Neural cell (in vitro differentiated cells): ENCODE data around the gene KCNMB2. TPM values are rescaled to one million over a fixed set of nuclear protein-coding genes. Genes with fewer than 3 reads are reported as not detected.
"Not testable (repeated sequence)": the region's sequence is repeated elsewhere in the genome, so short reads cannot be mapped to it uniquely, and the experiment has no call there.

Experiments
- H2AFZ ChIP-seq: fragments of 200-600, 300-800 bp; sonication (generic), shearing (Covaris generic); 2 replicates; pipeline ENCODE4 v1.6.0; 2014; ENCODE audit warnings: low read depth, mild to moderate bottlenecking, antibody characterized with exemption, low read length, moderate library complexity
- H3F3A ChIP-seq: fragments of 200-600 bp; shearing (Covaris generic); 2 replicates; pipeline ENCODE4 v1.6.1; 2016; ENCODE audit warnings: mild to moderate bottlenecking, moderate library complexity, mixed read lengths, antibody characterized with exemption, low read length; ENCODE audit not compliant: insufficient read depth, poor library complexity, severe bottlenecking
- H3K27ac ChIP-seq: fragments of 200-600, 300-800 bp; sonication (generic), shearing (Covaris generic); 2 replicates; pipeline ENCODE4 v1.5.1; 2014; ENCODE audit warnings: mild to moderate bottlenecking, low read length, moderate library complexity
- H3K27me3 ChIP-seq: fragments of 300-800, 200-600 bp; sonication (generic), shearing (Covaris generic); 2 replicates; pipeline ENCODE4 v1.6.0; 2014; ENCODE audit warnings: mild to moderate bottlenecking, low read depth, low read length, moderate library complexity; ENCODE audit not compliant: insufficient read depth
- H3K36me3 ChIP-seq: fragments of 300-800, 200-600 bp; sonication (generic), shearing (Covaris generic); 2 replicates; pipeline ENCODE4 v1.5.1; 2014; ENCODE audit warnings: mild to moderate bottlenecking, antibody characterized with exemption, low read length, moderate library complexity; ENCODE audit not compliant: insufficient read depth
- H3K4me2 ChIP-seq: fragments of 300-800, 200-600 bp; sonication (generic), shearing (Covaris generic); 2 replicates; pipeline ENCODE4 v1.6.0; 2014; ENCODE audit warnings: mild to moderate bottlenecking, low read length
- H3K4me3 ChIP-seq: fragments of 300-800, 200-600 bp; sonication (generic), shearing (Covaris generic); 2 replicates; pipeline ENCODE4 v1.5.1; 2014; ENCODE audit warnings: mild to moderate bottlenecking, low read length, moderate library complexity
- H3K79me2 ChIP-seq: fragments of 200-600 bp; shearing (Covaris generic); replicated peaks from 2 replicates; pipeline ENCODE4 v1.6.0; 2014; ENCODE audit warnings: mild to moderate bottlenecking, low read length, moderate library complexity; ENCODE audit not compliant: insufficient read depth
- H3K9ac ChIP-seq: fragments of 300-800, 200-600 bp; sonication (generic), shearing (Covaris generic); 2 replicates; pipeline ENCODE4 v1.6.1; 2016; ENCODE audit warnings: mild to moderate bottlenecking, low read length, mixed read lengths
- H3K9me2 ChIP-seq: fragments of 200-600 bp; shearing (Covaris generic); 2 replicates; pipeline ENCODE4 v1.6.1; 2016; ENCODE audit warnings: mild to moderate bottlenecking, low read length, mixed read lengths; ENCODE audit not compliant: insufficient read depth
- H3K9me3 ChIP-seq: fragments of 200-600, 300-800 bp; sonication (generic), shearing (Covaris generic); 2 replicates; pipeline ENCODE4 v1.6.1; 2016; ENCODE audit warnings: mild to moderate bottlenecking, mixed run types, low read length, moderate library complexity, mixed read lengths
- H4K20me1 ChIP-seq: fragments of 200-600 bp; shearing (Covaris generic); 2 replicates; pipeline ENCODE4 v1.6.1; 2016; ENCODE audit warnings: mild to moderate bottlenecking, mixed run types; ENCODE audit not compliant: insufficient read depth
- CTCF ChIP-seq: fragments of 450-650 bp; IDR thresholded peaks from 2 replicates; pipeline ENCODE4 v1.5.1; 2014; ENCODE audit warnings: antibody characterized with exemption, mild to moderate bottlenecking, moderate library complexity; ENCODE audit not compliant: poor library complexity, severe bottlenecking
- EP300 ChIP-seq: fragments of 450-650 bp; conservative IDR thresholded peaks from 2 replicates; pipeline ENCODE4 v1.6.1; 2014; ENCODE audit warnings: antibody characterized with exemption, mild to moderate bottlenecking, moderate library complexity; ENCODE audit not compliant: poor library complexity, severe bottlenecking
- EZH2 ChIP-seq: fragments of 200-600, 300-800 bp; shearing (Covaris generic), sonication (generic); IDR thresholded peaks from 2 replicates; pipeline ENCODE4 v1.6.1; 2014; ENCODE audit warnings: antibody characterized with exemption, low read length, borderline replicate concordance, mild to moderate bottlenecking; ENCODE audit not compliant: insufficient read depth, poor library complexity, severe bottlenecking
- MXI1 ChIP-seq: fragments of 450-650 bp; conservative IDR thresholded peaks from 2 replicates; pipeline ENCODE4 v1.6.1; 2014; ENCODE audit warnings: antibody characterized with exemption, mild to moderate bottlenecking; ENCODE audit not compliant: poor library complexity, severe bottlenecking
- POLR2AphosphoS5 ChIP-seq: IDR thresholded peaks from 2 replicates; pipeline ENCODE4 v1.6.1; 2012
- RAD21 ChIP-seq: fragments of 450-650 bp; conservative IDR thresholded peaks from 2 replicates; pipeline ENCODE4 v1.6.1; 2014; ENCODE audit warnings: antibody characterized with exemption, mild to moderate bottlenecking, moderate library complexity
- REST ChIP-seq: IDR thresholded peaks from 2 replicates; pipeline ENCODE4 v1.6.1; 2012; ENCODE audit warnings: borderline replicate concordance
- SMC3 ChIP-seq: fragments of 450-650 bp; conservative IDR thresholded peaks from 2 replicates; pipeline ENCODE4 v1.6.1; 2014; ENCODE audit warnings: antibody characterized with exemption, mild to moderate bottlenecking, moderate library complexity; ENCODE audit not compliant: poor library complexity
- TAF1 ChIP-seq: IDR thresholded peaks from 2 replicates; pipeline ENCODE4 v1.6.1; 2012; ENCODE audit warnings: low read depth
- polyA plus RNA-seq: library from polyadenylated mRNA; depleted of rRNA; stranded (reverse); fragments of >200 nt; gene quantifications from 2 replicates; pipeline ENCODE4 v1.2.3, GENCODE V29; 2014

The KCNMB2 gene
- polyA plus RNA-seq, 1 donor from 2014 or later = 0.93 TPM

- Histone ChIP-seq H3K27ac (no peak overlapping the region), H3K9ac (no peak overlapping the region), H3F3A (no peaks in the 10 kb centered on the region), H3K36me3 (no peaks in the 10 kb centered on the region), H3K9me2 (no peaks in the 10 kb centered on the region), H3K27me3 (no peaks in the 10 kb centered on the region), H4K20me1 (no peaks in the 10 kb centered on the region), H3K4me2 (no peak overlapping the region), H3K79me2 (no peaks in the 10 kb centered on the region), H3K9me3 (no peaks in the 10 kb centered on the region), H3K4me3 (no peak overlapping the region), H2AFZ (no peak overlapping the region)
- TF ChIP-seq CTCF = no peak
- no peak for TF ChIP-seq RAD21
- no peak for TF ChIP-seq EP300
- no peak for TF ChIP-seq TAF1
- TF ChIP-seq EZH2 = no peak
- TF ChIP-seq SMC3 = no peak
Measured at GRCh38 chr3:178545337-178545736, 9.1 kb downstream of the KCNMB2 start.

DNA sequence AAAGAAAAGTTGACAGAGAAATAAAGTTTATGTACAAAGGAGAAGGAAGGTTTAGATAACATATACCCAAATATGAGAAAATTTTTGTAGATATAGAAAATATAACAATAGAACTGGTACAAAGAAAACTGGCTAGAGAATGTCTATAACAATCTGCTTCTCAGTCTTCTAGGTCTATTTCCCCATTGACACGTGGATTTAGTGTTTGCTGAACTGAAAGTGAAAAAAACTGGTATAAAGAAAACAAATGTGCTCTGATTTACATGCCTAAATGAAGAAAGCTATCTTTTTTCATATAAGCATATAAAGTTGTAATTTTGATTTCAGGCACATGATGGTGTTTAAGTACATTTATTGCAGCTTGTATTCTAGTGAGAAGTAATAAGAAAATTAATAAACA, 9.8 kb downstream of the KCNMB2 start:
- Histone ChIP-seq H3K9me3 (no peaks in the 10 kb centered on the region), H3K36me3 (no peaks in the 10 kb centered on the region), H3K27me3 (no peaks in the 10 kb centered on the region), H4K20me1 (no peaks in the 10 kb centered on the region), H3K9ac (no peak overlapping the region), H3F3A (no peaks in the 10 kb centered on the region), H3K9me2 (no peaks in the 10 kb centered on the region), H2AFZ (no peak overlapping the region), H3K4me2 (no peak overlapping the region), H3K79me2 (no peaks in the 10 kb centered on the region), H3K27ac (no peak overlapping the region), H3K4me3 (no peak overlapping the region)
- no peak for TF ChIP-seq TAF1
- TF ChIP-seq POLR2AphosphoS5 = no peak
- TF ChIP-seq REST = no peak
- no peak for TF ChIP-seq SMC3
- TF ChIP-seq RAD21 = no peak
- TF ChIP-seq EP300 = no peak
- no peak for TF ChIP-seq EZH2
- no peak for TF ChIP-seq MXI1
- TF ChIP-seq CTCF = no peak

DNA sequence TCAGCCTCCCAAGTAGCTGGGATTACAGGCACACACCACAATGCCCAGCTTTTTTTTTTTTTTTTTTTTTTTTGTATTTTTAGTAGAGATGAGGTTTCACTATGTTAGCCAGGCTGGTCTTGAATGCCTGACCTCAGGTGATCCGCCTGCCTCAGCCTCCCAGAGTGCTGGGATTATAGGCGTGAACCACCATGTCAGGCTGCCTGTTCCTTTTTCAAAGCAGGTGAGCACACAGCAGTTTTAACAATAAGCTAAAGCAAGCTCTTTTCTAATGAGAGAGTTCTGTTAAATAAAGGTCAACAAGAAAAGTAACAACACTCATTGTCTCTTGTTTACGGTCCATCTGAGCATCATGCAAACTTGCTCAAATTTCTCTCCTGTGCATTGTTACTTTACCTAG, 13.2 kb downstream of the KCNMB2 start:
- not testable (repeated sequence) for H3K4me2 ChIP-seq, H3K4me3 ChIP-seq, H2AFZ ChIP-seq

More for the DNA sequence above, 13.2 kb downstream of the KCNMB2 start:
- H3K27ac ChIP-seq, H3F3A ChIP-seq, H3K36me3 ChIP-seq, H3K27me3 ChIP-seq, H3K9me2 ChIP-seq, H3K9ac ChIP-seq, H3K9me3 ChIP-seq, H3K79me2 ChIP-seq, H4K20me1 ChIP-seq: not testable (repeated sequence)
